ENCODE results near the gene CEP83.
A peak's percentile ranks its signal among the peaks of the same experiment; 100 is the strongest.
"Not testable (repeated sequence)": the region's sequence is repeated elsewhere in the genome, so short reads cannot be mapped to it uniquely, and the experiment has no call there.

Gene CEP83

DNA sequence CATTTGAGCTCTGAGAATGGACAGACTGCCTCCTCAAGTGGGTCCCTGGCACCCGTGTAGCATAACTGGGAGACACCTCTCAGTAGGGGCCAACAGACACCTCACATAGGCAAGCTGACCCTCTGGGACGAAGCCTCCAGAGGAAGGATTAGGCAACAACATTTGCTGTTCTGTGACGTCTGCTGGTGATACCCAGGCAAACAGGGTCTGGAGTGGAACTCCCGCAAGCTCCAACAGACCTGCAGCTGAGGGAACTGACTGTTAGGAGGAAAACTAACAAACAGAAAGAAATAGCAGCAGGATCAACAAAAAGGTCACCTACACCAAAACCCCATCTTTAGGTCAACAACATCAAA, 69.6 kb downstream of the CEP83 start:
- TF ChIP-seq, protein P1, sequence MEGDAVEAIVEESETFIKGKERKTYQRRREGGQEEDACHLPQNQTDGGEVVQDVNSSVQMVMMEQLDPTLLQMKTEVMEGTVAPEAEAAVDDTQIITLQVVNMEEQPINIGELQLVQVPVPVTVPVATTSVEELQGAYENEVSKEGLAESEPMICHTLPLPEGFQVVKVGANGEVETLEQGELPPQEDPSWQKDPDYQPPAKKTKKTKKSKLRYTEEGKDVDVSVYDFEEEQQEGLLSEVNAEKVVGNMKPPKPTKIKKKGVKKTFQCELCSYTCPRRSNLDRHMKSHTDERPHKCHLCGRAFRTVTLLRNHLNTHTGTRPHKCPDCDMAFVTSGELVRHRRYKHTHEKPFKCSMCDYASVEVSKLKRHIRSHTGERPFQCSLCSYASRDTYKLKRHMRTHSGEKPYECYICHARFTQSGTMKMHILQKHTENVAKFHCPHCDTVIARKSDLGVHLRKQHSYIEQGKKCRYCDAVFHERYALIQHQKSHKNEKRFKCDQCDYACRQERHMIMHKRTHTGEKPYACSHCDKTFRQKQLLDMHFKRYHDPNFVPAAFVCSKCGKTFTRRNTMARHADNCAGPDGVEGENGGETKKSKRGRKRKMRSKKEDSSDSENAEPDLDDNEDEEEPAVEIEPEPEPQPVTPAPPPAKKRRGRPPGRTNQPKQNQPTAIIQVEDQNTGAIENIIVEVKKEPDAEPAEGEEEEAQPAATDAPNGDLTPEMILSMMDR (IDR thresholded peaks at IDR 0.05; ENCODE audit: low read depth, low read length), result no peak
- no peak for DNase-seq (ENCODE audit: extremely low read depth, low read depth)

DNA sequence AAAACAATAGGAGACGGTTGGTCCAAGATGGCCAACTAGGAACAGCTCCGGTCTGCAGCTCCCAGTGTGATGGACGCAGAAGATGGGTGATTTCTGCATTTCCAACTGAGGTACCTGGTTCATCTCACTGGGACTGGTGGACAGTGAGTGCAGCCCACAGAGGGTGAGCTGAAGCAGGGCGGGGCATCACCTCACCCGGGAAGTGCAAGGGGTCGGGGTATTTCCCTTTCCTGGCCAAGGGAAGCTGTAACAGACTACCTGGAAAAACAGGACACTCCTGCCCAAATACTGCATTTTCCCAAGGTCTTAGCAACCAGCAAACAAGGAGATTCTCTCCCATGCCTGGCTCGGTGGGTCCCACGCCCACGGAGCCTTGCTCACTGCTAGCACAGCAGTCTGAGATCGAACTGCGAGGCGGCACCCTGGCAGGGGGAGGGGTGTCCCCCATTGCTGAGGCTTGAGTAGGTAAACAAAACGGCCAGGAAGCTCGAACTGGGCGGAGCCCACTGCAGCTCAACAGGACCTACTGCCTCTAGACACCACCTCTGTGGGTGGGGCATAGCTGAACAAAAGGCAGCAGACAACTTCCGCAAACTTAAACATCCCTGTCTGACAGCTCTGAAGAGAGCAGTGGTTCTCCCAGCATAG, 70.1 kb downstream of the CEP83 start:
- DNase-seq (ENCODE audit: extremely low read depth, low read depth), result not testable (repeated sequence)

DNA sequence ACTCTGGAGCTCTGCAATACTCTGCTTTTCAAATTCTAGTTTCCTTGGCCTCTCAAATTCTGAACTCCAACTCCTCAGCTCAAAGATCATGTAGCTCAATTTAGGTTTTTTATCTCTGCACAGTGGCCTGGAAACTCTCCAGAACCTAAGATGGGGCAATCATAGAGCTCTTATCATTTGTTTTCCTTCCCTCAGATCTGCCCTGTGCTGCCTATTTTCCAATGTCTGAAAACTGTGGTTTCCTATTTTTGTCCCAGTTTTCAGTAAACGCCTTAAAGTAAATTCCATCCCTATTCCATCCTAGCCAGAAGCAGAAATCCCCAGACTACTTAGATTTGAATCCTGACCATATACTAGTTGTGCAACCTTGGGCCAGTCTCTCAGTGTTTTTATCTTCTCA, 73.2 kb downstream of the CEP83 start:
- TF ChIP-seq, protein P1 (IDR thresholded peaks at IDR 0.05; ENCODE audit: low read depth, low read length), result no peak
- peak; percentile 0 for DNase-seq (ENCODE audit: extremely low read depth, low read depth)

DNA sequence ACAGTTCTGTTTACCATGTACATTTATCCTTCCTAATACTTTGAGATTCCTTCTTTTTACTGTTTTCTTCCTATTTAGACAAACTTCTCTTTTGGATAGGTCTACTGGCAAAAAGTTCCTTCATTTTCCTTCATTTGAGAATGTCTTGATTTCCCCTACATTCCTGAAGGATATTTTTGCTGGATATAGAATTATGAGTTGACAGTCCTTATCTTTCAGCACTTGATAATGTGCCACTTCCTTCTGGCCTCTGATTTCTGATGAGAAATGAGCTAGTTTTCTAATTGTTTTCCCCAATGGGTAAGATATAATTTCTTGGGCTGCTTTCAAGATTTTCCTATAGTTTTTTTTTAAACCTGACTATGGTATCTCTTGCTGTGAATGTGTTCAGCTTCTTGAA, 75.6 kb downstream of the CEP83 start:
- DNase-seq (ENCODE audit: extremely low read depth, low read depth), result no peak
- TF ChIP-seq, protein P1 (IDR thresholded peaks at IDR 0.05; ENCODE audit: low read depth, low read length), result no peak

DNA sequence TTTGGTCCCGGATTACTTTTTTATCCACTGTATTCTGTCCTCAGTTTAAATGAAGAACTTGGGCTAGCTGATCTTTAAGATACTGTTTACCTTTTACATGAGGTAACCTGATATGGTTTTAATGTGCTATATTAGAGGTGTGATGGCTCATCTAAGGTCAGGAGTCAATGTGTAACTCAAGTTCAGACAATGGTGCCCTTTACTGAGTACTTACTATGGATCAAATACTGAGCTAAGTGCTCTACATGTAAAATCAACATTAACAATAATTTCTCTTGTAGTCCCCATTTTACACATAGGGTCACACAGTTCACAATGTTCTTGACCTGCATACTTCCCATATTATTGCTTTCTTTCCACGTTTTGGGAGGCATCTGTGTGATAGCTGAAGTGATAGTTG, 79.2 kb downstream of the CEP83 start:
- TF ChIP-seq, protein P1 (IDR thresholded peaks at IDR 0.05; ENCODE audit: low read depth, low read length), result no peak
- no peak for DNase-seq (ENCODE audit: extremely low read depth, low read depth)

DNA sequence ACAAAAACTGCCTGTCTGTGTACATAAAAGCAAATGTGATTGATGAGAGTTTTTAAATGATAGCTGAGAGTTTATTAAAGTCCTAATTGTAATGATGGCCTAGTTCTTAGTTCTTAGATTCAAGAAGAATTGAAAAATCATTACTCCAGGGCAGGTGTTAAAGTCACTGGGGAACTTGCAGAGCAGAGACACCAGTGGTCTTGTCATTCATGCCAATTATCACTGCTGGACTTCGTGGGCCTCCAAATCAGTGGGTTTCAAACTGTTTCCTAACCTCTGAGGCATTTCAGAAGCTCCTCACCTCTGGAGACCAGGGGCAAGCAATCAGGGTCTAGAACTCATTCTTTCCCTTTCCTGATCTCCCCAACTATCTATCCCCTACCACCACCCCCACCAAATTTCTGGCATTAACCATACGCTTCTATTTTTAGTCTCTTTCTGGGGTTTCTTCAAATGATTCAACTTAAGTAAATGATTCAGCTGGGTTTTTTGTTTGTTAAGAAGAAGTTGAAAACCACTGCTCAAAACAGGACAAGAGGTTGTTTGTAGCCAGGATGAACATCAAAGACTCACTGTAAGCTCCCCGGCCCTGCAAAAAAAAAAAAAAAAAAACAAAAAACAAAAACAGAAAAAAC, 80.1 kb downstream of the CEP83 start:
- no peak for DNase-seq (ENCODE audit: extremely low read depth, low read depth)
- TF ChIP-seq, protein P1 (IDR thresholded peaks at IDR 0.05; ENCODE audit: low read depth, low read length), result no peak

DNA sequence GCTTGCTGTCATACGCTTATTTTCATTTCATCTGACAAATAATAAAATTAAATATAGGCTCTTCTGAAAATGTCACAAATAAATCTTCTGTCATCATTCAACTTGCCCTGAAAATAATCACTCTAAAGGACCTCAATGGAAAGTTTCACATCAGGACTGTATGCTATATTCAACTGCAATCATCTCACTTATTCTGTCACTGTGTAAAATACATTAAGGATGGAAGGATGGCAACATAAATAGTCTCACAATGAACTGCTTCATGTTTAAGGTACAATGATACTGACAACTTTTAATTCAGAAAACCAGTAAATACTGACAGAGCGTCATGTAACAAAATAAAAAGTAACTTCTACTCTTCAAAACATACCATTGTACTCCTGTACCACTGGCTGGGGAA, 82.1 kb downstream of the CEP83 start:
- no peak for DNase-seq (ENCODE audit: extremely low read depth, low read depth)
- TF ChIP-seq, protein P1 (IDR thresholded peaks at IDR 0.05; ENCODE audit: low read depth, low read length), result no peak

DNA sequence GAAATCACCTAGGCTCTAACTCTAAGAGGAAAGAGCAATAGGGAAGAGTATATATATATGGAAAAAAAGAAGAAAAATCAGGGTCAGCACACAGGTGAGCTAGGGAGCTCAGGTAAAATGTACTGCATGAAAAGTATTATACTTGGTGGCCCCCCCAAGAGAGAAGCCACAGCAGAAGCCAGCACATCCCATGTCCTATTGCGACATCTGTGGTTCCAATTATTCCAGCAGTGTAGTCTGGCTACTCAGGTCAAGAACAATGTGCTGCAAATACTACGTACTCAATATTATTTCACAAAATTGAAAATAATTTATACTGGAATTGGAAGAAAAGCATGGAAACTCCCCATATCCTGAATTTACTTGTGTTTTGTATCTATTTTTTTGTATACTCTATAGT, 85.5 kb downstream of the CEP83 start:
- TF ChIP-seq, protein P1 (IDR thresholded peaks at IDR 0.05; ENCODE audit: low read depth, low read length), result no peak

More for the DNA sequence above, 85.5 kb downstream of the CEP83 start:
- no peak for DNase-seq (ENCODE audit: extremely low read depth, low read depth)
